ENCODE results near the gene COLEC11. TPM values are rescaled to one million over a fixed set of nuclear protein-coding genes. Genes with fewer than 3 reads are reported as not detected.

Gene COLEC11
- total and polyA plus RNA-seq, 2 of the 13 experiments (the other 11 are each of a cell fraction or from before 2014, with no cell fraction given) = 1.5 to 3.0 TPM

GRCh38 chr2:3659447-3660432, 64.8 kb downstream of the COLEC11 start (continued):
- TF ChIP-seq RERE (CRISPR knock-in tag; IDR thresholded peaks at IDR 0.05; ENCODE audit: low read depth) (no peak), ZNF318 (CRISPR knock-in tag; IDR thresholded peaks at IDR 0.05) (no peak), ZNF343 (CRISPR knock-in tag; IDR thresholded peaks at IDR 0.05) (no peak), STAG1 (CRISPR knock-in tag; IDR thresholded peaks at IDR 0.05) (no peak), ZNF512 (CRISPR knock-in tag; IDR thresholded peaks at IDR 0.05) (no peak), TBX3 (IDR thresholded peaks at IDR 0.05; ENCODE audit: borderline replicate concordance) (no peak), ZNF136 (CRISPR knock-in tag; IDR thresholded peaks at IDR 0.05; ENCODE audit: low read depth) (no peak), MAFF (IDR thresholded peaks at IDR 0.05; ENCODE audit: low read depth, low read length) (no peak), MBD4 (IDR thresholded peaks at IDR 0.05; ENCODE audit: borderline replicate concordance, low read length) (no peak), ZNF567 (CRISPR knock-in tag; IDR thresholded peaks at IDR 0.05; ENCODE audit: borderline replicate concordance) (no peak), MYC (CRISPR knock-in tag; IDR thresholded peaks at IDR 0.05; ENCODE audit: borderline replicate concordance) (peak; percentile 52; the same call in 1 of the 2 replicates), ISX (CRISPR knock-in tag; conservative IDR thresholded peaks at IDR 0.05) (no peak)
